SK-N-SH (cell line): Measurements from ENCODE around the gene NRG4.

Source experiments
- CTCF ChIP-seq: fragments of 200-600 bp; sonication (generic); IDR thresholded peaks from 2 replicates; pipeline ENCODE4 v1.6.1; 2017; ENCODE audit warnings: antibody characterized with exemption, mild to moderate bottlenecking, moderate library complexity
- ELF1 ChIP-seq: IDR thresholded peaks from 2 replicates; pipeline ENCODE4 v1.4.0; 2012
- EP300 ChIP-seq, 2 experiments: IDR thresholded peaks; 2 replicates each; pipeline versions ENCODE4 v1.4.0 to v1.6.1; 2012; ENCODE audit warnings: borderline replicate concordance in 1 of 2, low read depth in 1 of 2, low read length in 1 of 2
- GABPA ChIP-seq: IDR thresholded peaks from 2 replicates; pipeline ENCODE4 v1.4.0; 2012; ENCODE audit warnings: low read depth, mild to moderate bottlenecking
- JUND ChIP-seq: IDR thresholded peaks from 2 replicates; pipeline ENCODE4 v1.4.0; 2012
- MXI1 ChIP-seq: IDR thresholded peaks from 2 replicates; pipeline ENCODE4 v1.6.1; 2012; ENCODE audit warnings: mild to moderate bottlenecking, low read depth, low read length, improper control_type of control experiment
- POLR2AphosphoS5 ChIP-seq: IDR thresholded peaks from 2 replicates; pipeline ENCODE4 v1.6.1; 2012; ENCODE audit warnings: low read depth, low read length
- RCOR1 ChIP-seq: fragments of 150-350 bp; IDR thresholded peaks from 2 replicates; pipeline ENCODE4 v1.6.1; 2017; ENCODE audit warnings: antibody characterized with exemption, low read length
- RXRA ChIP-seq: IDR thresholded peaks from 2 replicates; pipeline ENCODE4 v1.4.0; 2012; ENCODE audit warnings: low read depth, mild to moderate bottlenecking, borderline replicate concordance
- SIN3A ChIP-seq: IDR thresholded peaks from 2 replicates; pipeline ENCODE4 v1.6.1; 2012; ENCODE audit warnings: low read depth, mild to moderate bottlenecking, low read length, moderate library complexity, borderline replicate concordance
- SMC3 ChIP-seq: IDR thresholded peaks from 2 replicates; pipeline ENCODE4 v1.6.1; 2012; ENCODE audit warnings: low read depth, low read length, improper control_type of control experiment
- TAF1 ChIP-seq: IDR thresholded peaks from 2 replicates; pipeline ENCODE4 v1.6.1; 2012; ENCODE audit warnings: low read depth, mild to moderate bottlenecking, low read length, moderate library complexity, borderline replicate concordance
- YY1 ChIP-seq: IDR thresholded peaks from 2 replicates; pipeline ENCODE4 v1.4.0; 2012; ENCODE audit warnings: low read depth, mild to moderate bottlenecking
- TF ChIP-seq, protein P1 (sequence below): IDR thresholded peaks from 2 replicates; pipeline ENCODE4 v1.4.0; 2012; ENCODE audit warnings: low read depth, borderline replicate concordance

DNA sequence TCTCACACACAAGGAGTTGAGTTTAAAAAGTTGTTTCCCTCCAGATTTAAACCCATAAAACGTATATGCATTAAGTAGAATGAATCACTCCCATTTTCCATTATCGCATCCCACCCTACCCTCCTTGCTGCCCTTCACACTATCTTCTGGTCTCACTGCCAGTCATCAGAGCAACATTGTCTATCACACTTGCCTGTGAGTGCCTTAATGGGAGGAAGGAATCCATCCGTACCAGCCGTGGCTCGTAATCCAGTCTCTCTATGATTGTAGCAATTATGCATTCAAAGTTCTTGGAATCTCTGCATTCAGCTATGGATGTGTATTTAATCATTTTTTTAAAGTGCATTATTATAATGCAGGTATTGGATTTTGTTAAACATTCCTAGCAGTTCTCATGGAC, 49.5 kb upstream of the NRG4 start:
- TF ChIP-seq RXRA (no peak), CTCF (no peak), GABPA (no peak), YY1 (no peak), EP300 (IDR thresholded peaks at IDR 0.05; ENCODE audit: borderline replicate concordance in 1 of 2, low read depth in 1 of 2, low read length in 1 of 2) (no peak), ELF1 (no peak), MXI1 (no peak), POLR2AphosphoS5 (no peak), SMC3 (no peak), JUND (no peak), TAF1 (no peak), SIN3A (no peak), RCOR1 (no peak)
- TF ChIP-seq, protein P1, sequence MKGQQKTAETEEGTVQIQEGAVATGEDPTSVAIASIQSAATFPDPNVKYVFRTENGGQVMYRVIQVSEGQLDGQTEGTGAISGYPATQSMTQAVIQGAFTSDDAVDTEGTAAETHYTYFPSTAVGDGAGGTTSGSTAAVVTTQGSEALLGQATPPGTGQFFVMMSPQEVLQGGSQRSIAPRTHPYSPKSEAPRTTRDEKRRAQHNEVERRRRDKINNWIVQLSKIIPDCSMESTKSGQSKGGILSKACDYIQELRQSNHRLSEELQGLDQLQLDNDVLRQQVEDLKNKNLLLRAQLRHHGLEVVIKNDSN: no peak
